Measurements from ENCODE around the gene TERT. TPM values are rescaled to one million over a fixed set of nuclear protein-coding genes. Genes with fewer than 3 reads are reported as not detected.

The TERT gene
- total RNA-seq, 2 donors from 2014 or later, result 3.6 TPM; not detected in 1

- Histone ChIP-seq H3K4me3 (no peak overlapping the region), H3K4me1 (replicated peaks) (no peaks in the 10 kb centered on the region), H3K36me3 (no peaks in the 10 kb centered on the region), H3K9me3 (no peaks in the 10 kb centered on the region), H3K27me3 (replicated peaks; ENCODE audit: insufficient read depth) (peaks cover 3% of the 10 kb centered on the region), H3K27ac (no peak overlapping the region)
- DNase-seq (ENCODE audit: low spot score), result no peak
- 93% methylated on average over 9 of the region's 9 CpGs for WGBS
- intact Hi-C loops (cut with DNase I), result no loop called here
- TF ChIP-seq CTCF (IDR thresholded peaks at IDR 0.05), result no peak
- no peak for TF ChIP-seq POLR2AphosphoS5 (IDR thresholded peaks at IDR 0.05)
- no peak for TF ChIP-seq POLR2A (IDR thresholded peaks at IDR 0.05)
Observed at GRCh38 chr5:1252681-1253080, 42.2 kb downstream of the TERT start.

GRCh38 chr5:1251678-1252580 is 42.9 kb downstream of the TERT start:
- H3K27ac ChIP-seq, result no peak overlapping the region
- no peaks in the 10 kb centered on the region for H3K9me3 ChIP-seq
- no peak for TF ChIP-seq CTCF (IDR thresholded peaks at IDR 0.05)
- peaks cover 3% of the 10 kb centered on the region for H3K27me3 ChIP-seq (replicated peaks; ENCODE audit: insufficient read depth)
- no peaks in the 10 kb centered on the region for H3K4me1 ChIP-seq (replicated peaks)
- H3K4me3 ChIP-seq, result no peak overlapping the region
- no peak for DNase-seq (ENCODE audit: low spot score)
- intact Hi-C loops (cut with DNase I), result no loop called here
- no peaks in the 10 kb centered on the region for H3K36me3 ChIP-seq
- WGBS, result 28% methylated on average over 27 of the region's 27 CpGs

- no peak for DNase-seq (ENCODE audit: low spot score)
- no peaks in the 10 kb centered on the region for H3K36me3 ChIP-seq
- 67% methylated on average over 19 of the region's 29 CpGs for WGBS
- no peaks in the 10 kb centered on the region for H3K4me1 ChIP-seq (replicated peaks)
- intact Hi-C loops (cut with DNase I), result no loop called here
- H3K9me3 ChIP-seq, result no peaks in the 10 kb centered on the region
- no peak overlapping the region for H3K4me3 ChIP-seq
- no peak overlapping the region for H3K27ac ChIP-seq
- H3K27me3 ChIP-seq (replicated peaks; ENCODE audit: insufficient read depth), result peaks cover 14% of the 10 kb centered on the region
- no peak for TF ChIP-seq CTCF (IDR thresholded peaks at IDR 0.05)
- no peak for TF ChIP-seq POLR2A (IDR thresholded peaks at IDR 0.05)
Observed at GRCh38 chr5:1249366-1250280, 45.2 kb downstream of the TERT start.

- Histone ChIP-seq H3K36me3 (no peaks in the 10 kb centered on the region), H3K4me1 (replicated peaks) (no peaks in the 10 kb centered on the region), H3K27ac (no peak overlapping the region), H3K4me3 (no peak overlapping the region), H3K27me3 (replicated peaks; ENCODE audit: insufficient read depth) (peaks cover 14% of the 10 kb centered on the region), H3K9me3 (no peaks in the 10 kb centered on the region)
- no peak for DNase-seq (ENCODE audit: low spot score)
- no peak for TF ChIP-seq POLR2AphosphoS5 (IDR thresholded peaks at IDR 0.05)
- no peak for TF ChIP-seq CTCF (IDR thresholded peaks at IDR 0.05)
- no peak for TF ChIP-seq POLR2A (IDR thresholded peaks at IDR 0.05)
- 77% methylated on average over 6 of the region's 6 CpGs for WGBS
- intact Hi-C loops (cut with DNase I), result no loop called here
Observed at GRCh38 chr5:1247811-1248210, 47.1 kb downstream of the TERT start.

Data from prostate gland (tissue), 2 donors.